Keratinocyte (primary cell): ENCODE data around the gene B3GAT3.

Experiments
- EZH2 ChIP-seq: IDR thresholded peaks from one replicate; pipeline ENCODE4 v1.6.1; 2012; ENCODE audit warnings: inconsistent platforms, mild to moderate bottlenecking, low read length, moderate library complexity
- TF ChIP-seq, protein P1 (sequence below), 3 experiments: IDR thresholded peaks in 1 of 3; conservative IDR thresholded peaks in 1 of 3; optimal IDR thresholded peaks in 1 of 3; 2 replicates in 2 of 3; 3 replicates in 1 of 3; pipeline versions ENCODE3 to v1.5.1; 2011; ENCODE audit warnings: low read length in 3 of 3, mild to moderate bottlenecking in 3 of 3, moderate library complexity in 2 of 3, control low read depth in 1 of 3, inconsistent platforms in 1 of 3; ENCODE audit not compliant: insufficient read depth in 2 of 3; ENCODE audit errors: extremely low read depth in 1 of 3

DNA sequence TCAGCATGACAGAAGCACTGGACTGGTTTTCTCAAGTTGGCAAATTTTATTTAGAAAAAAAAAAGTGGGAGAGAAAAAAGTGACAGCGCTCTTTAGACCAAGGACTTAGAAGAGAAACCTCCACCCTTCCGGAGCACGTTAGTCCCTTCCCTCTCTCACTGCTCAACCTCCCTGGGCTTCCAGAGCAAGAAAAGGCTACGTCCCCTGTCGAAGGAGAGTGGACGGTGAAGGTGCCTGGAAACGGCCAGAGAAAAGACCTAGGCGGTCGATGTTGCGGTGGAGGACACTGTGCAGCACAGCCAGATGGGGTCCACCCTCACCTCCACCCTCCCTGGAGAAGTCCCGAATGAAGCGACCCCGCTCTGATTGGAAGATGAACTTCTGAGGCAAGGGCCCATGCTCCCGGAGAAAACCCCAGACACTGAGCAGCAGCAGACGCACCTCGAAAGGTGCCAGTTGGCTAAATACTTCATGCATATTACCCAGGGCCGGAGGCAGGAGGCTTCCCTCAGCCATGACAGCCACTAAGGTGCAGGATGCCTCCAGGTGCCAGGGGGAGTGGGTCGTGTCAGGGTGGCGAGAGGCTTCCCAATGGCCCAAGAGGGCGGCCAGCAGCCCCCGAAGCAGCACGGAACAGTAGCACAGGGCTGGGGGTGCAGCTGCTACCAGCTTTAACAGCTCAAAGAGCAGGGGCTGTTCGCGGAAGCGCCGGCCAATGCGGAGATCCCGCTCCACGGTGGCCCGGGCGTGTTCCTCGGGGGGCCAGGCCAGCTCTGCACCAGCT lies 25.2 kb upstream of the B3GAT3 start:
- no peak for TF ChIP-seq EZH2
- TF ChIP-seq, protein P1, sequence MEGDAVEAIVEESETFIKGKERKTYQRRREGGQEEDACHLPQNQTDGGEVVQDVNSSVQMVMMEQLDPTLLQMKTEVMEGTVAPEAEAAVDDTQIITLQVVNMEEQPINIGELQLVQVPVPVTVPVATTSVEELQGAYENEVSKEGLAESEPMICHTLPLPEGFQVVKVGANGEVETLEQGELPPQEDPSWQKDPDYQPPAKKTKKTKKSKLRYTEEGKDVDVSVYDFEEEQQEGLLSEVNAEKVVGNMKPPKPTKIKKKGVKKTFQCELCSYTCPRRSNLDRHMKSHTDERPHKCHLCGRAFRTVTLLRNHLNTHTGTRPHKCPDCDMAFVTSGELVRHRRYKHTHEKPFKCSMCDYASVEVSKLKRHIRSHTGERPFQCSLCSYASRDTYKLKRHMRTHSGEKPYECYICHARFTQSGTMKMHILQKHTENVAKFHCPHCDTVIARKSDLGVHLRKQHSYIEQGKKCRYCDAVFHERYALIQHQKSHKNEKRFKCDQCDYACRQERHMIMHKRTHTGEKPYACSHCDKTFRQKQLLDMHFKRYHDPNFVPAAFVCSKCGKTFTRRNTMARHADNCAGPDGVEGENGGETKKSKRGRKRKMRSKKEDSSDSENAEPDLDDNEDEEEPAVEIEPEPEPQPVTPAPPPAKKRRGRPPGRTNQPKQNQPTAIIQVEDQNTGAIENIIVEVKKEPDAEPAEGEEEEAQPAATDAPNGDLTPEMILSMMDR (optimal IDR thresholded peaks at IDR 0.05 in 1 of 3, IDR thresholded peaks at IDR 0.05 in 1 of 3, conservative IDR thresholded peaks at IDR 0.05 in 1 of 3; ENCODE audit: extremely low read depth in 1 of 3, insufficient read depth in 2 of 3, low read length in 3 of 3) = no peak
